Liver (tissue), 9 donors: ENCODE data around the gene MERTK. TPM values are rescaled to one million over a fixed set of nuclear protein-coding genes. Genes with fewer than 3 reads are reported as not detected.
"Not testable (repeated sequence)": the region's sequence is repeated elsewhere in the genome, so short reads cannot be mapped to it uniquely, and the experiment has no call there.

Experiments used
- DNase-seq: peaks from one replicate; pipeline ENCODE4 v3.0.0-alpha.2; 2017; ENCODE audit warnings: low spot score
- H3K27ac ChIP-seq, 2 donors: one replicate each; pipeline ENCODE4 v1.7.0; 2013; ENCODE audit warnings: inconsistent platforms in 2 of 2, low read length in 2 of 2, control low read depth in 1 of 2, low read depth in 1 of 2, mild to moderate bottlenecking in 1 of 2
- H3K27me3 ChIP-seq, 4 donors: one replicate each; pipeline versions ENCODE4 v1.6.1 to v1.7.0; 2013; ENCODE audit warnings: low read length in 3 of 4, inconsistent platforms in 1 of 4, mild to moderate bottlenecking in 1 of 4, moderate library complexity in 1 of 4; ENCODE audit not compliant: control insufficient read depth in 4 of 4, insufficient read depth in 4 of 4
- H3K36me3 ChIP-seq, 4 donors: one replicate each; pipeline versions ENCODE4 v1.6.1 to v1.7.0; 2013; ENCODE audit warnings: low read length in 3 of 4, mild to moderate bottlenecking in 3 of 4, low read depth in 1 of 4, moderate library complexity in 1 of 4; ENCODE audit not compliant: control insufficient read depth in 4 of 4, insufficient read depth in 3 of 4
- H3K4me1 ChIP-seq, 4 donors: one replicate each; pipeline versions ENCODE4 v1.6.1 to v1.7.0; 2013; ENCODE audit warnings: low read length in 3 of 4, mild to moderate bottlenecking in 3 of 4, moderate library complexity in 1 of 4; ENCODE audit not compliant: control insufficient read depth in 4 of 4, insufficient read depth in 4 of 4
- H3K4me3 ChIP-seq, 3 donors: one replicate each; pipeline versions ENCODE4 v1.6.1 to v1.7.0; 2013; ENCODE audit warnings: low read length in 3 of 3, control low read depth in 1 of 3, low read depth in 1 of 3, mild to moderate bottlenecking in 1 of 3
- H3K9ac ChIP-seq, 2 donors: one replicate each; pipeline ENCODE4 v1.7.0; 2013; ENCODE audit warnings: low read length in 2 of 2, mild to moderate bottlenecking in 2 of 2, moderate library complexity in 2 of 2, control low read depth in 1 of 2, low read depth in 1 of 2
- H3K9me3 ChIP-seq, 4 donors: one replicate each; pipeline versions ENCODE4 v1.6.1 to v1.7.0; 2013; ENCODE audit warnings: low read length in 3 of 4; ENCODE audit not compliant: control insufficient read depth in 4 of 4
- RAD21 ChIP-seq, 2 donors: IDR thresholded peaks; 2 replicates each; pipeline ENCODE4 v1.6.1; 2016; ENCODE audit warnings: antibody characterized with exemption in 2 of 2, mild to moderate bottlenecking in 2 of 2
- RXRA ChIP-seq, 2 donors: IDR thresholded peaks; 2 replicates each; pipeline ENCODE4 v1.6.1; 2017 to 2018; ENCODE audit warnings: antibody characterized with exemption in 2 of 2, mild to moderate bottlenecking in 1 of 2
- SP1 ChIP-seq: IDR thresholded peaks from 2 replicates; pipeline ENCODE4 v1.6.1; 2018; ENCODE audit warnings: antibody characterized with exemption, mild to moderate bottlenecking
- YY1 ChIP-seq: IDR thresholded peaks from 2 replicates; pipeline ENCODE4 v1.6.1; 2016; ENCODE audit warnings: antibody characterized with exemption, mild to moderate bottlenecking
- WGBS: extraction: QIAGEN DNeasy Blood & Tissue Kit; methylation state at CpG from one replicate; pipeline ENCODE4 v1.1.7; 2013; 5-methylcytosine and 5-hydroxymethylcytosine counted together
- polyA plus RNA-seq, 2 donors: library from polyadenylated mRNA; stranded (reverse) in 1 of 2; unstranded in 1 of 2; fragments of 200-250 nt in 1 of 2; fragments of >200 nt in 1 of 2; fragmentation: Nextera tagmentation in 1 of 2; extraction: Ambion mirVana in 1 of 2; gene quantifications; one replicate each; pipeline versions ENCODE4 v1.2.1 to v1.2.3, GENCODE V29; 2013 to 2015
- total RNA-seq, 2 donors: library from RNA; depleted of rRNA; stranded (reverse); fragments of >200 nt; gene quantifications; one replicate each; pipeline ENCODE4 v1.2.3, GENCODE V29; 2014
- TF ChIP-seq, protein P1 (sequence below): fragments of 150-350 bp; IDR thresholded peaks from 2 replicates; pipeline ENCODE4 v1.5.1; 2017; ENCODE audit warnings: improper control_type of control experiment, low read depth, low read length; ENCODE audit not compliant: missing input control
- TF ChIP-seq, protein P2 (sequence below): IDR thresholded peaks from 2 replicates; pipeline ENCODE4 v1.6.1; 2016; ENCODE audit warnings: antibody characterized with exemption
- donor health status: healthy.
- donor health status: healthy.
- donor health status: healthy.
- donor health status: healthy.
- donor health status: healthy.

The MERTK gene
- total and polyA plus RNA-seq, 4 donors, result 6.3 to 34.1 (median 8.2) TPM

DNA sequence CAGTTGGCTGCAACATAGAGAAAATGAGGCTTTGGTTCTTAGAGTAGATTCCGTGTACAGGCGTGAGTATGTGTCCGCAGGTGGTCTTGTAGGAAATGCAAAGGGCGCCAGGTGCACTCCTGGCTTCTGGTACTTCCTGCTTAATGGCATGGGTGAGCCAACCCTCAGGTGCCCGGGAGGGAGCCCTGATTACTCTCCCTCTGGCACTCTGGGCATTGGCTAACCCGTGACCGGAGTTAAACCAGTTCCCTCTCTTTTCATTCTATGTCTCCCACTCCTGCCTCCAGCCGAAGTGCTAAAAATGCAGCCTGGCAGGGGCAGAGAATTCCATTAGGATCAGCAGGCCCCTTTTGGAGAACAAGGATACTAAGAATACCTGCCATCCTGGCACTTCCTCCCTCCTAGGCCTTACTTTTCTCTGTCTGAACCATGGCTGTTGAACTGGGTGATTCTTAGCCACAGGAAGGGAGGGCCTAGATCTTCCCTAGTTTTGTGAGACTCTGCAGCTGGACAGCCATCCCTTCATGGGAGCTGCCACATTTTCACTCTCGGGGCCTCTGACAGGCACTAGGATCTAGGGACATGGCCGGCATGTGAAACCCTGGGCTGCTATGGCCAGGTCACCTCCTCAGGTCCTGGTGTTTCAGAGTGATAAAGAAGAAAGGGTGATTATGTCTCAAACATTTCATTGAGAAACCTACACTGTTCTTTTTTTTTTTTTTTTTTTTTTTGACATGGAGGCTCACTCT, 6.5 kb downstream of the MERTK start (continued):
- TF ChIP-seq, protein P1, sequence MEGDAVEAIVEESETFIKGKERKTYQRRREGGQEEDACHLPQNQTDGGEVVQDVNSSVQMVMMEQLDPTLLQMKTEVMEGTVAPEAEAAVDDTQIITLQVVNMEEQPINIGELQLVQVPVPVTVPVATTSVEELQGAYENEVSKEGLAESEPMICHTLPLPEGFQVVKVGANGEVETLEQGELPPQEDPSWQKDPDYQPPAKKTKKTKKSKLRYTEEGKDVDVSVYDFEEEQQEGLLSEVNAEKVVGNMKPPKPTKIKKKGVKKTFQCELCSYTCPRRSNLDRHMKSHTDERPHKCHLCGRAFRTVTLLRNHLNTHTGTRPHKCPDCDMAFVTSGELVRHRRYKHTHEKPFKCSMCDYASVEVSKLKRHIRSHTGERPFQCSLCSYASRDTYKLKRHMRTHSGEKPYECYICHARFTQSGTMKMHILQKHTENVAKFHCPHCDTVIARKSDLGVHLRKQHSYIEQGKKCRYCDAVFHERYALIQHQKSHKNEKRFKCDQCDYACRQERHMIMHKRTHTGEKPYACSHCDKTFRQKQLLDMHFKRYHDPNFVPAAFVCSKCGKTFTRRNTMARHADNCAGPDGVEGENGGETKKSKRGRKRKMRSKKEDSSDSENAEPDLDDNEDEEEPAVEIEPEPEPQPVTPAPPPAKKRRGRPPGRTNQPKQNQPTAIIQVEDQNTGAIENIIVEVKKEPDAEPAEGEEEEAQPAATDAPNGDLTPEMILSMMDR, result no peak
- no peak for TF ChIP-seq RXRA (IDR thresholded peaks at IDR 0.05)

DNA sequence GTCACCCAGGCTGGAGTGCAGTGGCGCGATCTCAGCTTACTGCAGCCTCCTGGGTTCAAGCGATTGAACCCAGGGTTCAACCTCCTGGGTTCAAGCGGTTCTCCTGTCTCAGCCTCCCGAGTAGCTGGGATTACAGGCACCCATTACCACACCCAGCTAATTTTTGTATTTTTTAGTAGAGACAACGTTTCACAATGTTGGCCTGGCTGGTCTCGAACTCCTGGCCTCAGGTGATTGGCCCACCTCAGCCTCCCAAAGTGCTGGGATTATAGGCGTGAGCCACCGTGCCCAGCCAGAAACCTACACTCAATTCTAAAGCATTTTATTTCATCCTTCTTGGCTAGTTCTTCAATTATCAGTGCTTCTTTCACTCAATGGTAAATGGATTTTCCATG, 7.1 kb downstream of the MERTK start:
- not testable (repeated sequence) for H3K27me3 ChIP-seq, DNase-seq, H3K4me3 ChIP-seq, H3K36me3 ChIP-seq, H3K9ac ChIP-seq, H3K9me3 ChIP-seq
- peaks cover 10 to 48% (median 39%) of the 10 kb centered on the region in 4 donors for H3K4me1 ChIP-seq
- 95% methylated on average over 9 of the region's 9 CpGs for WGBS
- peak overlapping the region in 1 of 2 donors; percentile 1 for H3K27ac ChIP-seq

DNA sequence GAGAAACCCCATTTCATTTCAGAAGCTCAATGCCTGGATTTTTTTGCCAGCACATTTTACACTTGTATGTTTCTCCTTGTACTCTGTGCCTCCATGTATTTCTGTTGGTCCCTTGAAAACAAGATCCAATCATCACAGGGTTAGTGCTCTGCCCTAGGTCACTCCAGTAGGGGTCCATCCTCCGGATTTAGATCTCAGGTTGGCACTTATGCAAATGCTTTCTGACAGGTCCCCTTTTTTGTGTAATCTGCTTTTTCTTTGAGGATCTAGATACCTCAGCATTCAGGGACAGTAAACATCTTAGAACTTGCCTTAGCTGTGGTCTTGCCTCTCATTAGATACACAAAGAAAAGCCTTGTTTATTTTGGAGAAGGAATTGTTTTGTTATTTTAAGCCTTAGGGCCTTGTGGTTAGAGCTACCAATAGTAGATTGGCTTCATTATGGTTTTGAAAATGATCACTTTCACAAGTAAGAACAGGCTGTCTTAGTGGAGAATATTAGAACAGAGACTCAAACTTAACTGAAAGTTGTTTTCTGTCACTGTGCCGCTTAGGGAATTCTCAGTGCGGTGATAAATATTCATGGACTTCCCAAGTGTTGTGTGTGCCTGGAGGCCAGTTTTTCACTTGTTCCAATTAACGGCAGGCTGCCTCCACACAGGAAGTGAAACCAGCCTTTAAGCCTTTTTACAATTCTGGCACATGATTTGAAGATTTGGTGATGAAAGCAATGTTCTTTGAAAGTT, 7.8 kb downstream of the MERTK start:
- 29% methylated on average over 4 of the region's 4 CpGs for WGBS
- no peak for DNase-seq
- Histone ChIP-seq H3K9me3 (no peaks in the 10 kb centered on the region), H3K9ac (no peak overlapping the region), H3K27me3 (no peaks in the 10 kb centered on the region), H3K36me3 (no peaks in the 10 kb centered on the region), H3K27ac (peak overlapping the region; percentile 1 to 39), H3K4me3 (no peak overlapping the region), H3K4me1 (peaks cover 10 to 48% (median 39%) of the 10 kb centered on the region in 4 donors)
- peak in 1 of 2 donors; percentile 17 for TF ChIP-seq RAD21 (IDR thresholded peaks at IDR 0.05)
- TF ChIP-seq SP1, result no peak

DNA sequence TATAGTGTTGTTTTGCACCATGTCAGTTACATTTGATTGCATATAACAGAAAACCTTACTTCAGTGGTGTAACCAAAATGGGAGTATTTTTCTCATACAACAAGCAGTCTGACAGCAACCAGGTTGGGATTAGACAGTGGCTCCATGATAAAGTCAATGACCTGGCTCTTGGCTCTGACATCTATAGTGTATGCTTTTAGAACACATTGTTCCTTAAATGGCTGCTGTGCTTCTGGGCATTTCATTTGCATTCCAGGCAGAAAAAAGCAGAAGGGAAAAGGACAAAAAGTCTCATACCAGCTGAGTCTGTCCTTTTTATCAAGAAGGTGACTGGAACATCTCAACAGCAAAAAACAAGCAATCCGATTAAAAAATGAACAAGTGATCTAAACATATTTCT, 10.2 kb downstream of the MERTK start:
- DNase-seq, result no peak
- TF ChIP-seq RAD21 (IDR thresholded peaks at IDR 0.05) (no peak), SP1 (peak; percentile 64), YY1 (peak; percentile 50), RXRA (IDR thresholded peaks at IDR 0.05) (peak; percentile 23 to 65)
- TF ChIP-seq, protein P2, sequence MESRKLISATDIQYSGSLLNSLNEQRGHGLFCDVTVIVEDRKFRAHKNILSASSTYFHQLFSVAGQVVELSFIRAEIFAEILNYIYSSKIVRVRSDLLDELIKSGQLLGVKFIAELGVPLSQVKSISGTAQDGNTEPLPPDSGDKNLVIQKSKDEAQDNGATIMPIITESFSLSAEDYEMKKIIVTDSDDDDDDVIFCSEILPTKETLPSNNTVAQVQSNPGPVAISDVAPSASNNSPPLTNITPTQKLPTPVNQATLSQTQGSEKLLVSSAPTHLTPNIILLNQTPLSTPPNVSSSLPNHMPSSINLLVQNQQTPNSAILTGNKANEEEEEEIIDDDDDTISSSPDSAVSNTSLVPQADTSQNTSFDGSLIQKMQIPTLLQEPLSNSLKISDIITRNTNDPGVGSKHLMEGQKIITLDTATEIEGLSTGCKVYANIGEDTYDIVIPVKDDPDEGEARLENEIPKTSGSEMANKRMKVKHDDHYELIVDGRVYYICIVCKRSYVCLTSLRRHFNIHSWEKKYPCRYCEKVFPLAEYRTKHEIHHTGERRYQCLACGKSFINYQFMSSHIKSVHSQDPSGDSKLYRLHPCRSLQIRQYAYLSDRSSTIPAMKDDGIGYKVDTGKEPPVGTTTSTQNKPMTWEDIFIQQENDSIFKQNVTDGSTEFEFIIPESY, result no peak
- Histone ChIP-seq H3K4me1 (peaks cover 11 to 58% (median 54%) of the 10 kb centered on the region in 4 donors), H3K4me3 (no peak overlapping the region), H3K27me3 (no peaks in the 10 kb centered on the region), H3K9ac (no peak overlapping the region), H3K27ac (no peak overlapping the region), H3K9me3 (no peaks in the 10 kb centered on the region), H3K36me3 (no peaks in the 10 kb centered on the region)
- 62% methylated on average over 1 of the region's 1 CpG for WGBS
